HG03097 (cell line): ENCODE results near the gene BCAS4.
"Not testable (repeated sequence)": the region's sequence is repeated elsewhere in the genome, so short reads cannot be mapped to it uniquely, and the experiment has no call there.

ENCODE experiments used
- ATAC-seq: cut with Tn5 transposase; IDR thresholded peaks from one replicate; pipeline ENCODE4 v1.9.1; 2021; ENCODE audit not compliant: unreplicated experiment, low FRiP score

The BCAS4 gene

GRCh38 chr20:50794846-50795634 lies at the start of gene BCAS4:
Gene BCAS4 (plus strand): TSS chr20:50795061. CDS start chr20:50795084, 23 bp downstream.
- peak; percentile 66 for ATAC-seq

- ATAC-seq = no peak
Observed at GRCh38 chr20:50745634-50746137, 49.2 kb upstream of the BCAS4 start.

- ATAC-seq = no peak
Observed at GRCh38 chr20:50746138-50746940, 48.5 kb upstream of the BCAS4 start.

GRCh38 chr20:50747275-50747674 lies 47.6 kb upstream of the BCAS4 start:
- ATAC-seq = no peak

- no peak for ATAC-seq
Observed at GRCh38 chr20:50750145-50750671, 44.7 kb upstream of the BCAS4 start.

- ATAC-seq = no peak
Observed at GRCh38 chr20:50753152-50753551, 41.7 kb upstream of the BCAS4 start.

- ATAC-seq = no peak
Observed at GRCh38 chr20:50754420-50754819, 40.4 kb upstream of the BCAS4 start.

GRCh38 chr20:50756447-50756846 lies 38.4 kb upstream of the BCAS4 start:
- no peak for ATAC-seq

GRCh38 chr20:50758469-50758868 lies 36.4 kb upstream of the BCAS4 start:
- ATAC-seq = no peak

- no peak for ATAC-seq
Observed at GRCh38 chr20:50758992-50759391, 35.9 kb upstream of the BCAS4 start.

GRCh38 chr20:50759678-50760077 lies 35.2 kb upstream of the BCAS4 start:
- ATAC-seq = no peak

- no peak for ATAC-seq
Observed at GRCh38 chr20:50762045-50762422, 32.8 kb upstream of the BCAS4 start.

GRCh38 chr20:50762435-50763220 lies 32.2 kb upstream of the BCAS4 start:
- no peak for ATAC-seq

- ATAC-seq = not testable (repeated sequence)
Observed at GRCh38 chr20:50763550-50764458, 31.1 kb upstream of the BCAS4 start.

GRCh38 chr20:50765251-50765650 lies 29.6 kb upstream of the BCAS4 start:
- not testable (repeated sequence) for ATAC-seq

GRCh38 chr20:50765674-50766073 lies 29.2 kb upstream of the BCAS4 start:
- ATAC-seq = no peak

- ATAC-seq = not testable (repeated sequence)
Observed at GRCh38 chr20:50766955-50767809, 27.7 kb upstream of the BCAS4 start.

- not testable (repeated sequence) for ATAC-seq
Observed at GRCh38 chr20:50768991-50769390, 25.9 kb upstream of the BCAS4 start.
